Fibroblast of lung (primary cell): Measurements from ENCODE around the gene ZNF138. TPM values are rescaled to one million over a fixed set of nuclear protein-coding genes. Genes with fewer than 3 reads are reported as not detected.

Experiments used
- DNase-seq, 2 donors: peaks; one replicate each; pipeline versions ENCODE4 v3.0.0 to v3.0.0-alpha.2; 2010; ENCODE audit warnings: low read depth in 2 of 2
- H2AFZ ChIP-seq: 2 replicates; pipeline ENCODE4 v1.5.1; 2012; ENCODE audit warnings: low read length, control low read depth, inconsistent platforms
- H3K27ac ChIP-seq: 2 replicates; pipeline ENCODE4 v1.5.1; 2011; ENCODE audit warnings: low read length, control low read depth; ENCODE audit not compliant: insufficient read depth
- H3K27me3 ChIP-seq: 2 replicates; pipeline ENCODE4 v1.5.1; 2011; ENCODE audit warnings: mild to moderate bottlenecking, low read length; ENCODE audit not compliant: control insufficient read depth, insufficient read depth
- H3K36me3 ChIP-seq: 2 replicates; pipeline ENCODE4 v1.5.1; 2011; ENCODE audit warnings: low read length; ENCODE audit not compliant: control insufficient read depth, insufficient read depth
- H3K4me1 ChIP-seq: 2 replicates; pipeline ENCODE4 v1.5.1; 2011; ENCODE audit warnings: low read length; ENCODE audit not compliant: control insufficient read depth, insufficient read depth; ENCODE audit errors: extremely low read depth
- H3K4me2 ChIP-seq: 2 replicates; pipeline ENCODE4 v1.5.1; 2011; ENCODE audit warnings: low read length, control low read depth; ENCODE audit not compliant: insufficient read depth; ENCODE audit errors: extremely low read depth
- H3K4me3 ChIP-seq, 4 experiments: fragments of 200-600 bp in 1 of 4; sonication (generic) in 1 of 4; replicated peaks in 1 of 4; 2 replicates each; pipeline ENCODE4 v1.5.1; 2011 to 2016; ENCODE audit warnings: low read length in 4 of 4, low read depth in 3 of 4, mild to moderate bottlenecking in 3 of 4, control low read depth in 2 of 4, inconsistent platforms in 1 of 4, mixed read lengths in 1 of 4; ENCODE audit not compliant: insufficient read depth in 1 of 4; ENCODE audit errors: control extremely low read depth in 1 of 4
- H3K79me2 ChIP-seq: 2 replicates; pipeline ENCODE4 v1.5.1; 2012; ENCODE audit warnings: mild to moderate bottlenecking, low read length, inconsistent platforms; ENCODE audit not compliant: control insufficient read depth, insufficient read depth
- H3K9ac ChIP-seq: 2 replicates; pipeline ENCODE4 v1.5.1; 2011; ENCODE audit warnings: mild to moderate bottlenecking, low read length, control low read depth; ENCODE audit not compliant: insufficient read depth
- H3K9me3 ChIP-seq: 2 replicates; pipeline ENCODE4 v1.5.1; 2012; ENCODE audit warnings: low read depth, low read length; ENCODE audit not compliant: control insufficient read depth, insufficient read depth
- H4K20me1 ChIP-seq: 2 replicates; pipeline ENCODE4 v1.5.1; 2011; ENCODE audit warnings: low read length; ENCODE audit not compliant: control insufficient read depth, insufficient read depth; ENCODE audit errors: extremely low read depth
- EZH2 ChIP-seq: IDR thresholded peaks from 2 replicates; pipeline ENCODE4 v1.5.1; 2012; ENCODE audit warnings: low read length, control low read depth, mild to moderate bottlenecking; ENCODE audit errors: missing control alignments
- polyA plus RNA-seq, 2 donors: library from polyadenylated mRNA; depleted of rRNA in 1 of 2; stranded (reverse) in 1 of 2; unstranded in 1 of 2; fragments of >200 nt; gene quantifications; 2 replicates each; pipeline ENCODE4 v1.2.1, GENCODE V29; 2011 to 2012; ENCODE audit warnings: missing spikeins in 1 of 2
- total RNA-seq: library from RNA; depleted of rRNA; stranded (reverse); fragments of >200 nt; gene quantifications from 2 replicates; pipeline ENCODE4 v1.2.1, GENCODE V29; 2014
- TF ChIP-seq, protein P1 (sequence below), 2 donors: IDR thresholded peaks in 1 of 2; conservative IDR thresholded peaks in 1 of 2; 1 replicate in 1 of 2; 2 replicates in 1 of 2; pipeline ENCODE4 v1.5.1; 2011 to 2012; ENCODE audit warnings: low read length in 2 of 2, control low read depth in 1 of 2, inconsistent platforms in 1 of 2, low read depth in 1 of 2, mild to moderate bottlenecking in 1 of 2

ZNF138 gene
- total and polyA plus RNA-seq, 2 donors (not counting 1 experiment from before 2014, with no cell fraction given), result 3.3 to 4.1 TPM

DNA sequence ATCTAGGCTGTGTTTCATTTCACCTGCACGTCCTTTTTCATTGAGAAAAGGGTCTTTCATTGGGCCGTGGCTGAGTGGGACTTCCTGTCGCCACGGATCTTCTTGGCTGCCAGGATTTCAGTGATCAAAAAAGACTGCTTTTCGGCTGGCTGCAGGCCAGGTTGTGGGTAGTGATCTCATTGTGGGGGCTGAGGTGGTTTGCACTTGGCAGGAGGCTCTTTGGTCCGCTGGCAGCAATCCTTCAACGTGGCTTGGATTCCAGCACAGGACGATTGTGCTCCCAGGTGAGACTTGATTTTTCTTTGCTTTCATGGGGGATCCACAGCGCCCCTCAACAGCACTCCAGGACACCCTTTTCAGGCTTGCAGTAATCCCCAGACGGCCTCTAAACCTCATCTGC, 79.9 kb downstream of the ZNF138 start:
- peak in 1 of 2 donors; percentile 45 for DNase-seq
- no peaks in the 10 kb centered on the region for H3K4me1 ChIP-seq
- no peaks in the 10 kb centered on the region for H3K79me2 ChIP-seq
- no peak overlapping the region for H2AFZ ChIP-seq
- H4K20me1 ChIP-seq, result no peaks in the 10 kb centered on the region
- no peak overlapping the region for H3K4me3 ChIP-seq
- H3K27me3 ChIP-seq, result no peaks in the 10 kb centered on the region
- no peak overlapping the region for H3K4me2 ChIP-seq
- no peak for TF ChIP-seq EZH2
- TF ChIP-seq, protein P1, sequence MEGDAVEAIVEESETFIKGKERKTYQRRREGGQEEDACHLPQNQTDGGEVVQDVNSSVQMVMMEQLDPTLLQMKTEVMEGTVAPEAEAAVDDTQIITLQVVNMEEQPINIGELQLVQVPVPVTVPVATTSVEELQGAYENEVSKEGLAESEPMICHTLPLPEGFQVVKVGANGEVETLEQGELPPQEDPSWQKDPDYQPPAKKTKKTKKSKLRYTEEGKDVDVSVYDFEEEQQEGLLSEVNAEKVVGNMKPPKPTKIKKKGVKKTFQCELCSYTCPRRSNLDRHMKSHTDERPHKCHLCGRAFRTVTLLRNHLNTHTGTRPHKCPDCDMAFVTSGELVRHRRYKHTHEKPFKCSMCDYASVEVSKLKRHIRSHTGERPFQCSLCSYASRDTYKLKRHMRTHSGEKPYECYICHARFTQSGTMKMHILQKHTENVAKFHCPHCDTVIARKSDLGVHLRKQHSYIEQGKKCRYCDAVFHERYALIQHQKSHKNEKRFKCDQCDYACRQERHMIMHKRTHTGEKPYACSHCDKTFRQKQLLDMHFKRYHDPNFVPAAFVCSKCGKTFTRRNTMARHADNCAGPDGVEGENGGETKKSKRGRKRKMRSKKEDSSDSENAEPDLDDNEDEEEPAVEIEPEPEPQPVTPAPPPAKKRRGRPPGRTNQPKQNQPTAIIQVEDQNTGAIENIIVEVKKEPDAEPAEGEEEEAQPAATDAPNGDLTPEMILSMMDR (conservative IDR thresholded peaks at IDR 0.05 in 1 of 2, IDR thresholded peaks at IDR 0.05 in 1 of 2; ENCODE audit: low read depth in 1 of 2, low read length in 2 of 2), result no peak
- no peak overlapping the region for H3K27ac ChIP-seq
- H3K36me3 ChIP-seq, result no peaks in the 10 kb centered on the region
- no peak overlapping the region for H3K9ac ChIP-seq
- H3K9me3 ChIP-seq, result no peaks in the 10 kb centered on the region

- Histone ChIP-seq H3K36me3 (no peaks in the 10 kb centered on the region), H3K9ac (no peak overlapping the region), H4K20me1 (no peaks in the 10 kb centered on the region), H3K27me3 (no peaks in the 10 kb centered on the region), H2AFZ (no peak overlapping the region), H3K27ac (no peak overlapping the region), H3K9me3 (no peaks in the 10 kb centered on the region), H3K4me2 (no peak overlapping the region), H3K4me1 (no peaks in the 10 kb centered on the region), H3K79me2 (no peaks in the 10 kb centered on the region), H3K4me3 (no peak overlapping the region)
- TF ChIP-seq EZH2, result no peak
- TF ChIP-seq, protein P1 (conservative IDR thresholded peaks at IDR 0.05 in 1 of 2, IDR thresholded peaks at IDR 0.05 in 1 of 2; ENCODE audit: low read depth in 1 of 2, low read length in 2 of 2), result no peak
- DNase-seq, result no peak
These were observed 80.5 kb downstream of the ZNF138 start for GRCh38 chr7:64874562-64875250.

- H2AFZ ChIP-seq, result no peak overlapping the region
- no peaks in the 10 kb centered on the region for H3K36me3 ChIP-seq
- H3K9me3 ChIP-seq, result no peaks in the 10 kb centered on the region
- TF ChIP-seq, protein P1 (conservative IDR thresholded peaks at IDR 0.05 in 1 of 2, IDR thresholded peaks at IDR 0.05 in 1 of 2; ENCODE audit: low read depth in 1 of 2, low read length in 2 of 2), result no peak
- no peak for TF ChIP-seq EZH2
- H3K4me3 ChIP-seq, result no peak overlapping the region
- H3K27ac ChIP-seq, result no peak overlapping the region
- H3K4me2 ChIP-seq, result no peak overlapping the region
- H3K27me3 ChIP-seq, result no peaks in the 10 kb centered on the region
- H3K9ac ChIP-seq, result no peak overlapping the region
- H3K79me2 ChIP-seq, result no peaks in the 10 kb centered on the region
- no peaks in the 10 kb centered on the region for H3K4me1 ChIP-seq
- no peaks in the 10 kb centered on the region for H4K20me1 ChIP-seq
- DNase-seq, result no peak
These were observed 81.0 kb downstream of the ZNF138 start for GRCh38 chr7:64875258-64875657.
